ENCODE results near the gene CARD10. TPM values are rescaled to one million over a fixed set of nuclear protein-coding genes. Genes with fewer than 3 reads are reported as not detected.

The CARD10 gene
- total and polyA plus RNA-seq, 2 of the 8 experiments (the other 6 are each of a cell fraction or from before 2014, with no cell fraction given), result 13.5 to 14.4 TPM

GRCh38 chr22:37469416-37470086 is 49.7 kb downstream of the CARD10 start:
- Histone ChIP-seq H4K8ac (ENCODE audit: extremely low read depth, insufficient read depth, low read length) (no peak overlapping the region), H3K79me2 (ENCODE audit: control insufficient read depth in 1 of 2, insufficient read depth in 2 of 2, low read length in 2 of 2) (no peaks in the 10 kb centered on the region), H3K36me3 (ENCODE audit: control insufficient read depth in 2 of 4, insufficient read depth in 4 of 4, low read length in 3 of 4) (no peaks in the 10 kb centered on the region; a peak in 1 of 8 replicates), H2BK20ac (ENCODE audit: low read length) (no peak overlapping the region), H3K9ac (replicated peaks in 1 of 4; ENCODE audit: extremely low read depth in 1 of 4, low read depth in 3 of 4, low read length in 3 of 4) (no peak overlapping the region), H3K27ac (ENCODE audit: low read depth, low read length) (no peak overlapping the region), H3K79me1 (ENCODE audit: low read depth, low read length) (no peaks in the 10 kb centered on the region), H3K27me3 (replicated peaks in 1 of 4; ENCODE audit: control insufficient read depth in 3 of 4, extremely low read depth in 1 of 4, insufficient read depth in 3 of 4, low read length in 3 of 4) (no peaks in the 10 kb centered on the region; a peak in 1 of 7 replicates), H3K14ac (ENCODE audit: insufficient read length) (no peak overlapping the region), H2AK5ac (ENCODE audit: low read depth, low read length) (no peak overlapping the region), H3K9me3 (ENCODE audit: insufficient read depth in 2 of 2, low read depth in 1 of 2, low read length in 1 of 2) (no peaks in the 10 kb centered on the region), H3K4me1 (replicated peaks in 1 of 4; ENCODE audit: control insufficient read depth in 3 of 4, insufficient read depth in 4 of 4, low read length in 3 of 4) (no peaks in the 10 kb centered on the region; a peak in 3 of 7 replicates), H3K4me3 (ENCODE audit: extremely low read depth in 1 of 4, insufficient read depth in 2 of 4, low read depth in 3 of 4, low read length in 4 of 4) (no peak overlapping the region), H3K4ac (replicated peaks; ENCODE audit: insufficient read length, low read depth, low read length) (no peak overlapping the region), H3K23me2 (ENCODE audit: low read depth, low read length) (no peaks in the 10 kb centered on the region; the same call in 1 of the 2 replicates), H2BK12ac (ENCODE audit: low read depth, low read length) (no peak overlapping the region), H4K91ac (replicated peaks; ENCODE audit: insufficient read length, low read length) (no peak overlapping the region), H2BK5ac (ENCODE audit: low read depth, low read length) (no peak overlapping the region), H3K23ac (ENCODE audit: insufficient read length) (no peak overlapping the region), H2BK120ac (replicated peaks; ENCODE audit: low read depth, low read length) (no peak overlapping the region), H3K4me2 (ENCODE audit: insufficient read depth in 1 of 2, low read depth in 2 of 2, low read length in 2 of 2) (no peak overlapping the region), H2BK15ac (ENCODE audit: low read length) (no peak overlapping the region), H3K18ac (ENCODE audit: extremely low read depth, low read length) (no peak overlapping the region), H4K20me1 (replicated peaks in 1 of 2; ENCODE audit: control insufficient read depth in 1 of 2, insufficient read depth in 2 of 2, low read length in 2 of 2) (no peaks in the 10 kb centered on the region), H2AFZ (ENCODE audit: low read length) (no peak overlapping the region), H3K56ac (replicated peaks; ENCODE audit: insufficient read length, low read depth, low read length) (no peak overlapping the region), H4K5ac (ENCODE audit: insufficient read length, low read depth, low read length) (no peak overlapping the region)
- POLR2A ChIA-PET (ENCODE audit: partially characterized antibody), result no interaction called here
- no peak for TF ChIP-seq CREB1 (IDR thresholded peaks at IDR 0.05)
- CTCF ChIA-PET (ENCODE audit: partially characterized antibody), result interaction anchor here (0.9 to 14.2 kb wide), 6 partner anchors 13 to 210 kb away, joined by 3 to 312 read pairs (median 4); partner anchors contain the start of gene MFNG
- no peak for FAIRE-seq
- no peak for DNase-seq (ENCODE audit: low read depth in 1 of 2, low spot score in 2 of 2)
- 87% methylated on average over 8 of the region's 8 CpGs; no CpG with 5 or more reads in 1 of the 2 experiments for WGBS, 2 experiments (ENCODE audit: extremely low coverage in 1 of 2, insufficient coverage in 1 of 2, insufficient read length in 1 of 2, insufficient replicate concordance in 2 of 2, low coverage in 1 of 2, low lambda C conversion rate in 2 of 2, missing lambda C conversion rate in 1 of 2)
